ENCODE measurements around the gene QKI.

The QKI gene

DNA sequence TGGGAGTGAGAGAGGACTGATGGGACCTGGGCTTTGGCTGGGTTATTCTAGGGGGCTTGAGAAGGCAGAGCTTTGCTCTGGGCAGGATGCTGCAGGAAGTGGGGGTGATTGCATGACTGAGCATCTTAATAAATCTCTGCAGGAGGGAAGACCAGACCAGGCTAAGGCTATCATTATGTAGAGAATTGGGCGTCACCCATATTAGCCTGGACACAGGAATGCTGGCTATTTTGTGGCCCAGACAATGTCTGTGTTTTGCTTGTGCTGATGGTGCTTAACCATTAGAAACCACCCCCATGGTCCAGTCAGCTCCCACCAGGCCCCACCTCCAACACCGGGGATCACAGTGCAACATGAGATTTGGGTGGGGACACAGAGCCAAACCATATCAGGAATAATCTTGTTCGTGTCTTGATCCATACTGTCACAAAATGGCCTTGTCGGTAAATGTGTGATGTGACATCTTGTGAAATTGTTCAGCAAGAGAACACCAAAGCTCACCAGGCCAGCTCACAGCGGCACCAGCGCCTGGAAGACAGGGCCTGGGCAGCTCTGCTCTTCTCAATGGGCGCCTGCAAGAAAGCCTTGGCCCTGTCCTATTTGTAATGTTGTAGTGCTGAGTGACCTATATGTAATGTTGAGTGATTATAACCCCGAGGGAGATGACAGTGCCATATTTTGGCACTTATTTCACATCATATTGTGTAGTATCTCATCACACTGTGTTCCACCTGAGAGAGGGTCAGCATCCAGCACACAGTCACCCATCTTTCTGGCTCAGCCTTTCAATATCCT lies 211.8 kb downstream of the QKI start:
- DNase-seq (ENCODE audit: insufficient read length, low spot score), result no peak
- TF ChIP-seq POLR2A (IDR thresholded peaks at IDR 0.05; ENCODE audit: low read depth, low read length), result no peak
- FAIRE-seq, result no peak

- FAIRE-seq (no peak), DNase-seq (ENCODE audit: insufficient read length, low spot score) (no peak)
- no peak for TF ChIP-seq POLR2A (IDR thresholded peaks at IDR 0.05; ENCODE audit: low read depth, low read length)
Measured at GRCh38 chr6:163627274-163628062, 212.9 kb downstream of the QKI start.
